ENCODE measurements around the gene EPS15. TPM values are rescaled to one million over a fixed set of nuclear protein-coding genes. Genes with fewer than 3 reads are reported as not detected.

The EPS15 gene
- total and polyA plus RNA-seq, 8 donors: 45.6 to 79.0 (median 54.9) TPM

- Histone ChIP-seq H3K9me3 (no peaks in the 10 kb centered on the region), H3K4me1 (peaks cover 4 to 13% of the 10 kb centered on the region in 2 donors), H3K36me3 (no peaks in the 10 kb centered on the region), H3K4me3 (peak overlapping the region in 1 of 2 donors; percentile 43), H3K27ac (peak overlapping the region in 1 of 2 donors; percentile 45), H3K27me3 (peaks cover 0 to 31% of the 10 kb centered on the region in 2 donors)
- TF ChIP-seq CTCF (IDR thresholded peaks at IDR 0.05): no peak
- intact Hi-C loops (cut with DNase I): no loop called here
- DNase-seq: peak in 1 of 4 donors; percentile 58
- peak; percentile 62 for ATAC-seq
Observed at GRCh38 chr1:51331206-51332100, 187.6 kb downstream of the EPS15 start.

- peak within 1 kb of the TSS; percentile 15 to 43 for H3K4me3 ChIP-seq
- H3K27me3 ChIP-seq: peaks cover 0 to 31% of the 10 kb centered on the region in 2 donors
- TF ChIP-seq CTCF (IDR thresholded peaks at IDR 0.05): no peak
- peak; percentile 12 for ATAC-seq
- H3K4me1 ChIP-seq: peaks cover 4 to 13% of the 10 kb centered on the region in 2 donors
- no peak for DNase-seq
- no peaks in the 10 kb centered on the region for H3K36me3 ChIP-seq
- peak within 1 kb of the TSS; percentile 57 to 62 for H3K27ac ChIP-seq
- intact Hi-C loops (cut with DNase I): no loop called here
- H3K9me3 ChIP-seq: no peaks in the 10 kb centered on the region
Observed at GRCh38 chr1:51330331-51331201, 188.5 kb downstream of the EPS15 start, which contains the start of gene TTC39A. TTC39A (minus strand) TSS chr1:51330562; CDS start chr1:51330477, 85 bp downstream.

- H3K27me3 ChIP-seq: peaks cover 0 to 31% of the 10 kb centered on the region in 2 donors
- ATAC-seq: peak; percentile 87
- H3K36me3 ChIP-seq: no peaks in the 10 kb centered on the region
- intact Hi-C loops (cut with DNase I): no loop called here
- H3K4me1 ChIP-seq: peaks cover 4 to 13% of the 10 kb centered on the region in 2 donors
- no peak for TF ChIP-seq CTCF (IDR thresholded peaks at IDR 0.05)
- DNase-seq: peak in 2 of 4 donors; percentile 73 to 79
- no peaks in the 10 kb centered on the region for H3K9me3 ChIP-seq
- peak overlapping the region; percentile 15 to 32 for H3K4me3 ChIP-seq
- H3K27ac ChIP-seq: peak overlapping the region; percentile 57 to 62
Observed at GRCh38 chr1:51329443-51330325, 189.4 kb downstream of the EPS15 start.

- H3K36me3 ChIP-seq: no peaks in the 10 kb centered on the region
- H3K27me3 ChIP-seq: peaks cover 0 to 31% of the 10 kb centered on the region in 2 donors
- DNase-seq (no peak), ATAC-seq (peak; percentile 55)
- H3K27ac ChIP-seq: peak overlapping the region in 1 of 2 donors; percentile 62
- H3K4me1 ChIP-seq: peaks cover 4 to 13% of the 10 kb centered on the region in 2 donors
- peak overlapping the region in 1 of 2 donors; percentile 32 for H3K4me3 ChIP-seq
- intact Hi-C loops (cut with DNase I): no loop called here
- TF ChIP-seq CTCF (IDR thresholded peaks at IDR 0.05): no peak
- no peaks in the 10 kb centered on the region for H3K9me3 ChIP-seq
Observed at GRCh38 chr1:51328926-51329325, 190.1 kb downstream of the EPS15 start.

Measured in left lung (tissue), 10 donors.